Mammary epithelial cell (primary cell): ENCODE data around the gene KCTD1.

Source experiments
- EZH2 ChIP-seq: IDR thresholded peaks from 2 replicates; pipeline ENCODE4 v1.6.1; 2012; ENCODE audit warnings: low read length, inconsistent platforms, borderline replicate concordance
- TF ChIP-seq, protein P1 (sequence below), 2 donors: IDR thresholded peaks in 1 of 2; conservative IDR thresholded peaks in 1 of 2; 2 replicates each; pipeline ENCODE4 v1.5.1; 2011 to 2012; ENCODE audit warnings: inconsistent platforms in 2 of 2, low read length in 2 of 2, mild to moderate bottlenecking in 2 of 2, control low read depth in 1 of 2, low read depth in 1 of 2; ENCODE audit not compliant: insufficient read depth in 1 of 2; ENCODE audit errors: extremely low read depth in 1 of 2

DNA sequence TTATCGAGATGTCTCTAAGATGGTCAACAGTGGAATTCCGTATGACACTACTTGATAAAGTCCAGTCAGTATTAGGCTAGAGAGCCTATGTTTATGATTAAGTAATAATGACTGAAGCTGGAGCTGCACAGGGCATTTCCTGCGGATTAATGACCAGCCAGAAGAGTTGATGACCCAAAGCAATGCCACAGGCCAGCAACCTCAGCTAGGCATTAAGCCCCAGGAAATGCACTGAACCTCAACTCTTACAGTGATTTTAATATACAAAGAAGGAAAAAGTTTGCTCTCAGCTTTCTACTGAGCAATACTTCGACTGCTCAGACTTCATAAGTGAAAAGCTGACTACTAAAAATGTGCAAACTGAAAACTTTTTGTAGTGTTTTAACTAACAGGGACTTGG is 3.9 kb downstream of the KCTD1 start:
- TF ChIP-seq, protein P1, sequence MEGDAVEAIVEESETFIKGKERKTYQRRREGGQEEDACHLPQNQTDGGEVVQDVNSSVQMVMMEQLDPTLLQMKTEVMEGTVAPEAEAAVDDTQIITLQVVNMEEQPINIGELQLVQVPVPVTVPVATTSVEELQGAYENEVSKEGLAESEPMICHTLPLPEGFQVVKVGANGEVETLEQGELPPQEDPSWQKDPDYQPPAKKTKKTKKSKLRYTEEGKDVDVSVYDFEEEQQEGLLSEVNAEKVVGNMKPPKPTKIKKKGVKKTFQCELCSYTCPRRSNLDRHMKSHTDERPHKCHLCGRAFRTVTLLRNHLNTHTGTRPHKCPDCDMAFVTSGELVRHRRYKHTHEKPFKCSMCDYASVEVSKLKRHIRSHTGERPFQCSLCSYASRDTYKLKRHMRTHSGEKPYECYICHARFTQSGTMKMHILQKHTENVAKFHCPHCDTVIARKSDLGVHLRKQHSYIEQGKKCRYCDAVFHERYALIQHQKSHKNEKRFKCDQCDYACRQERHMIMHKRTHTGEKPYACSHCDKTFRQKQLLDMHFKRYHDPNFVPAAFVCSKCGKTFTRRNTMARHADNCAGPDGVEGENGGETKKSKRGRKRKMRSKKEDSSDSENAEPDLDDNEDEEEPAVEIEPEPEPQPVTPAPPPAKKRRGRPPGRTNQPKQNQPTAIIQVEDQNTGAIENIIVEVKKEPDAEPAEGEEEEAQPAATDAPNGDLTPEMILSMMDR (conservative IDR thresholded peaks at IDR 0.05 in 1 of 2, IDR thresholded peaks at IDR 0.05 in 1 of 2; ENCODE audit: extremely low read depth in 1 of 2, insufficient read depth in 1 of 2, low read depth in 1 of 2, low read length in 2 of 2) = no peak
- TF ChIP-seq EZH2 = no peak
